Activated T-helper 1 cell treated with anti-CD3 and anti-CD28 coated beads, Interleukin-12 subunit alpha, Interleukin-12 subunit beta, Interleukin-2, Interleukin-4 antibody, amounts not matched to agents 30 ng/mL and 10 ng/mL and 1 ng/mL, durations not matched to agents 14 hours and 24 hours and 36 hours (primary cell): Measurements from ENCODE around the gene CLSTN2. TPM values are rescaled to one million over a fixed set of nuclear protein-coding genes. Genes with fewer than 3 reads are reported as not detected.

ENCODE experiments used
- DNase-seq: peaks from one replicate; pipeline ENCODE4 v3.0.0; 2021; ENCODE audit warnings: low spot score
- H3K27ac Mint-ChIP-seq: one replicate; pipeline ENCODE4 v1.8.0; 2021; ENCODE audit warnings: mild to moderate bottlenecking, mixed read lengths
- H3K27me3 Mint-ChIP-seq: one replicate; pipeline ENCODE4 v1.8.0; 2022; ENCODE audit warnings: mild to moderate bottlenecking, moderate library complexity, mixed read lengths; ENCODE audit not compliant: insufficient read depth
- H3K36me3 Mint-ChIP-seq: one replicate; pipeline ENCODE4 v1.8.0; 2021; ENCODE audit warnings: low read depth, mixed read lengths
- H3K4me1 Mint-ChIP-seq: one replicate; pipeline ENCODE4 v1.8.0; 2021; ENCODE audit warnings: low read depth, mixed read lengths
- H3K4me3 Mint-ChIP-seq: one replicate; pipeline ENCODE4 v1.8.0; 2021; ENCODE audit warnings: mild to moderate bottlenecking, moderate library complexity, mixed read lengths
- H3K9me3 Mint-ChIP-seq: one replicate; pipeline ENCODE4 v1.8.0; 2021; ENCODE audit warnings: mixed read lengths
- intact Hi-C: fragments of 100-400 bp; cut with micrococcal nuclease; formaldehyde crosslinking; loops from one replicate; pipeline ENCODE4 v1.15.1; 2024
- total RNA-seq: library from RNA; stranded (reverse); gene quantifications from 2 replicates; pipeline ENCODE4 v1.2.3, GENCODE V29; 2022

Gene CLSTN2
- total RNA-seq, 1 donor from 2014 or later = not detected

- Mint-ChIP-seq H3K27me3 (no peaks in the 10 kb centered on the region), H3K27ac (no peak overlapping the region), H3K36me3 (no peaks in the 10 kb centered on the region), H3K4me1 (no peaks in the 10 kb centered on the region), H3K4me3 (no peak overlapping the region), H3K9me3 (no peaks in the 10 kb centered on the region)
- DNase-seq = no peak
- intact Hi-C loops = no loop called here
Observed at GRCh38 chr3:140018556-140018955, 83.6 kb downstream of the CLSTN2 start.

- H3K27ac Mint-ChIP-seq = no peak overlapping the region
- no peaks in the 10 kb centered on the region for H3K27me3 Mint-ChIP-seq
- H3K9me3 Mint-ChIP-seq = no peaks in the 10 kb centered on the region
- intact Hi-C loops = no loop called here
- no peak for DNase-seq
- H3K4me3 Mint-ChIP-seq = no peak overlapping the region
- H3K4me1 Mint-ChIP-seq = no peaks in the 10 kb centered on the region
- H3K36me3 Mint-ChIP-seq = no peaks in the 10 kb centered on the region
Observed at GRCh38 chr3:140019946-140020345, 85.0 kb downstream of the CLSTN2 start.

GRCh38 chr3:140020541-140020940 is 85.6 kb downstream of the CLSTN2 start:
- Mint-ChIP-seq H3K4me1 (no peaks in the 10 kb centered on the region), H3K27ac (no peak overlapping the region), H3K4me3 (no peak overlapping the region), H3K9me3 (no peaks in the 10 kb centered on the region), H3K36me3 (no peaks in the 10 kb centered on the region), H3K27me3 (no peaks in the 10 kb centered on the region)
- intact Hi-C loops = no loop called here
- no peak for DNase-seq

- no peak overlapping the region for H3K27ac Mint-ChIP-seq
- no peak overlapping the region for H3K4me3 Mint-ChIP-seq
- no peaks in the 10 kb centered on the region for H3K36me3 Mint-ChIP-seq
- no peaks in the 10 kb centered on the region for H3K27me3 Mint-ChIP-seq
- no peak for DNase-seq
- no peaks in the 10 kb centered on the region for H3K9me3 Mint-ChIP-seq
- intact Hi-C loops = no loop called here
- H3K4me1 Mint-ChIP-seq = no peaks in the 10 kb centered on the region
Observed at GRCh38 chr3:140021269-140021668, 86.3 kb downstream of the CLSTN2 start.

GRCh38 chr3:140022066-140022770 is 87.2 kb downstream of the CLSTN2 start:
- no peaks in the 10 kb centered on the region for H3K4me1 Mint-ChIP-seq
- no peak for DNase-seq
- intact Hi-C loops = no loop called here
- no peaks in the 10 kb centered on the region for H3K9me3 Mint-ChIP-seq
- no peak overlapping the region for H3K4me3 Mint-ChIP-seq
- no peaks in the 10 kb centered on the region for H3K27me3 Mint-ChIP-seq
- H3K36me3 Mint-ChIP-seq = no peaks in the 10 kb centered on the region
- no peak overlapping the region for H3K27ac Mint-ChIP-seq

GRCh38 chr3:140023616-140024530 is 88.9 kb downstream of the CLSTN2 start:
- intact Hi-C loops = no loop called here
- no peaks in the 10 kb centered on the region for H3K27me3 Mint-ChIP-seq
- no peak overlapping the region for H3K4me3 Mint-ChIP-seq
- H3K4me1 Mint-ChIP-seq = no peaks in the 10 kb centered on the region
- no peak overlapping the region for H3K27ac Mint-ChIP-seq
- no peaks in the 10 kb centered on the region for H3K36me3 Mint-ChIP-seq
- DNase-seq = no peak
- no peaks in the 10 kb centered on the region for H3K9me3 Mint-ChIP-seq

- H3K36me3 Mint-ChIP-seq = no peaks in the 10 kb centered on the region
- no peak overlapping the region for H3K4me3 Mint-ChIP-seq
- DNase-seq = no peak
- H3K4me1 Mint-ChIP-seq = no peaks in the 10 kb centered on the region
- intact Hi-C loops = no loop called here
- peaks cover 3% of the 10 kb centered on the region for H3K27me3 Mint-ChIP-seq
- H3K9me3 Mint-ChIP-seq = no peaks in the 10 kb centered on the region
- no peak overlapping the region for H3K27ac Mint-ChIP-seq
Observed at GRCh38 chr3:140031170-140031569, 96.2 kb downstream of the CLSTN2 start.

- no peak overlapping the region for H3K27ac Mint-ChIP-seq
- H3K4me3 Mint-ChIP-seq = no peak overlapping the region
- no peaks in the 10 kb centered on the region for H3K9me3 Mint-ChIP-seq
- H3K36me3 Mint-ChIP-seq = no peaks in the 10 kb centered on the region
- H3K27me3 Mint-ChIP-seq = peaks cover 3% of the 10 kb centered on the region
- intact Hi-C loops = no loop called here
- DNase-seq = no peak
- no peaks in the 10 kb centered on the region for H3K4me1 Mint-ChIP-seq
Observed at GRCh38 chr3:140034058-140034457, 99.1 kb downstream of the CLSTN2 start.

- intact Hi-C loops = no loop called here
- H3K4me1 Mint-ChIP-seq = no peaks in the 10 kb centered on the region
- H3K27ac Mint-ChIP-seq = no peak overlapping the region
- no peaks in the 10 kb centered on the region for H3K36me3 Mint-ChIP-seq
- H3K4me3 Mint-ChIP-seq = no peak overlapping the region
- no peak for DNase-seq
- no peaks in the 10 kb centered on the region for H3K9me3 Mint-ChIP-seq
- peaks cover 3% of the 10 kb centered on the region for H3K27me3 Mint-ChIP-seq
Observed at GRCh38 chr3:140035871-140036270, 100.9 kb downstream of the CLSTN2 start.

GRCh38 chr3:140050396-140050795 is 115.4 kb downstream of the CLSTN2 start:
- Mint-ChIP-seq H3K27me3 (no peaks in the 10 kb centered on the region), H3K4me1 (no peaks in the 10 kb centered on the region), H3K27ac (no peak overlapping the region), H3K36me3 (no peaks in the 10 kb centered on the region), H3K9me3 (no peaks in the 10 kb centered on the region), H3K4me3 (no peak overlapping the region)
- intact Hi-C loops = no loop called here
- DNase-seq = no peak

GRCh38 chr3:140051019-140051957 is 116.3 kb downstream of the CLSTN2 start:
- no peaks in the 10 kb centered on the region for H3K36me3 Mint-ChIP-seq
- no peak for DNase-seq
- H3K27me3 Mint-ChIP-seq = no peaks in the 10 kb centered on the region
- H3K4me3 Mint-ChIP-seq = no peak overlapping the region
- H3K27ac Mint-ChIP-seq = no peak overlapping the region
- intact Hi-C loops = no loop called here
- H3K4me1 Mint-ChIP-seq = no peaks in the 10 kb centered on the region
- no peaks in the 10 kb centered on the region for H3K9me3 Mint-ChIP-seq

- no peaks in the 10 kb centered on the region for H3K9me3 Mint-ChIP-seq
- no peaks in the 10 kb centered on the region for H3K27me3 Mint-ChIP-seq
- intact Hi-C loops = no loop called here
- H3K27ac Mint-ChIP-seq = no peak overlapping the region
- DNase-seq = no peak
- no peaks in the 10 kb centered on the region for H3K4me1 Mint-ChIP-seq
- no peak overlapping the region for H3K4me3 Mint-ChIP-seq
- H3K36me3 Mint-ChIP-seq = no peaks in the 10 kb centered on the region
Observed at GRCh38 chr3:140052771-140053702, 118.1 kb downstream of the CLSTN2 start.
